HepG2 (cell line): Measurements from ENCODE around the gene TRIM43. TPM values are rescaled to one million over a fixed set of nuclear protein-coding genes. Genes with fewer than 3 reads are reported as not detected.
"Not testable (repeated sequence)": the region's sequence is repeated elsewhere in the genome, so short reads cannot be mapped to it uniquely, and the experiment has no call there.

Experiments
- ATAC-seq: fragments of 200-7000 bp; cut with Tn5 transposase; 3 replicates; pipeline ENCODE4 v1.9.1; 2020; ENCODE audit warnings: mild to moderate bottlenecking, moderate library complexity
- BruUV-seq: library from RNA; stranded (reverse); fragments of 400-500 nt; replicated peaks from 2 replicates; lab custom pipeline; 2021; lab: Mats Ljungman, UMichigan
- CTCF ChIA-PET: fragments of 300-600 bp; formaldehyde crosslinking; extraction: SDS; loops from one replicate; lab custom pipeline; 2021; ENCODE audit warnings: low total read pairs, inconsistent platforms, low intra/inter-chr PET ratio; lab: Yijun Ruan, JAX
- POLR2A ChIA-PET: fragments of 350-600 bp; sonication (Branson Sonifier 250); formaldehyde crosslinking; loops from one replicate; lab custom pipeline; 2020; ENCODE audit warnings: antibody characterized with exemption, inconsistent platforms; lab: Yijun Ruan, JAX
- DNase-seq: peaks from one replicate; pipeline ENCODE4 v3.0.0-alpha.2; 2015; ENCODE audit warnings: low spot score
- FAIRE-seq: peaks from 3 replicates; lab custom pipeline; 2011; peaks lifted over from hg19 to GRCh38; lab: Jason Lieb, UNC
- H2AFZ ChIP-seq: one replicate; pipeline ENCODE4 v1.6.1; 2011; ENCODE audit warnings: low read length, inconsistent platforms
- H3K27ac ChIP-seq: fragments of 300-600 bp; 3 replicates; pipeline ENCODE4 v1.8.0; 2011; ENCODE audit warnings: mixed run types, mild to moderate bottlenecking, mixed read lengths, low read length, inconsistent platforms; ENCODE audit not compliant: insufficient read depth; ENCODE audit errors: extremely low read length
- H3K27me3 ChIP-seq, 2 experiments: fragments of 200-600 bp in 1 of 2; 2 replicates in 1 of 2; 3 replicates in 1 of 2; pipeline versions ENCODE4 v1.6.0 to v1.8.0; 2011; ENCODE audit warnings: low read length in 2 of 2, mild to moderate bottlenecking in 2 of 2, moderate library complexity in 2 of 2, inconsistent platforms in 1 of 2; ENCODE audit not compliant: insufficient read depth in 2 of 2, control insufficient read depth in 1 of 2
- H3K36me3 ChIP-seq, 2 experiments: fragments of 200-600 bp in 1 of 2; replicated peaks in 1 of 2; 2 replicates in 1 of 2; 3 replicates in 1 of 2; pipeline versions ENCODE4 v1.5.1 to v1.8.0; 2011; ENCODE audit warnings: low read length in 2 of 2, inconsistent platforms in 1 of 2; ENCODE audit not compliant: insufficient read depth in 2 of 2, control insufficient read depth in 1 of 2
- H3K4me1 ChIP-seq: 2 replicates; pipeline ENCODE4 v1.5.1; 2012; ENCODE audit warnings: low read length, inconsistent platforms; ENCODE audit not compliant: insufficient read depth
- H3K4me2 ChIP-seq: 2 replicates; pipeline ENCODE4 v1.6.0; 2011; ENCODE audit warnings: low read depth, low read length, inconsistent platforms
- H3K4me3 ChIP-seq, 3 experiments: fragments of 200-600 bp in 1 of 3; sonication (generic), shearing (Covaris generic) in 1 of 3; replicated peaks in 1 of 3; 2 replicates each; pipeline ENCODE4 v1.5.1; 2011 to 2016; ENCODE audit warnings: low read length in 3 of 3, inconsistent platforms in 2 of 3, low read depth in 2 of 3, mild to moderate bottlenecking in 2 of 3, control low read depth in 1 of 3, mixed read lengths in 1 of 3; ENCODE audit not compliant: insufficient read depth in 1 of 3
- H3K79me2 ChIP-seq: one replicate; pipeline ENCODE4 v1.6.1; 2011; ENCODE audit warnings: low read length, inconsistent platforms; ENCODE audit not compliant: insufficient read depth
- H3K9ac ChIP-seq: 2 replicates; pipeline ENCODE4 v1.6.0; 2011; ENCODE audit warnings: mild to moderate bottlenecking, low read depth, low read length, inconsistent platforms; ENCODE audit not compliant: insufficient read depth
- H3K9me3 ChIP-seq: 2 replicates; pipeline ENCODE4 v1.5.1; 2012; ENCODE audit warnings: mild to moderate bottlenecking, low read length
- H4K20me1 ChIP-seq: 2 replicates; pipeline ENCODE4 v1.6.0; 2011; ENCODE audit warnings: inconsistent platforms, mild to moderate bottlenecking, low read length, moderate library complexity; ENCODE audit not compliant: insufficient read depth
- WGBS: methylation state at CpG from one replicate; pipeline ENCODE4 v1.1.6; 2017; ENCODE audit warnings: low lambda C conversion rate; 5-methylcytosine and 5-hydroxymethylcytosine counted together
- in situ Hi-C: cut with HindIII; loops from 2 replicates; pipeline ENCODE4 v1.10.0; 2017; ENCODE audit warnings: low pct_unique_long_range_greater_than_20kb; ENCODE audit not compliant: extremely low pct_ligation_motif_present
- intact Hi-C: fragments of 100-400 bp; cut with micrococcal nuclease; formaldehyde crosslinking; loops from one replicate; pipeline ENCODE4 v1.10.0; 2022; ENCODE audit not compliant: unreplicated experiment
- polyA plus RNA-seq, 8 experiments: library from polyadenylated mRNA; depleted of rRNA in 3 of 8; stranded (reverse) in 7 of 8; unstranded in 1 of 8; fragments of >200 nt; fragmentation: Illumina TruSeq in 4 of 8; extraction: Trizol in 4 of 8; gene quantifications; 2 replicates each; pipeline versions ENCODE4 v1.2.1 to v1.2.3, GENCODE V29; 2011 to 2016; ENCODE audit warnings: low read depth in 4 of 8, missing spikeins in 1 of 8, mixed read lengths in 1 of 8; ENCODE audit not compliant: insufficient read depth in 1 of 8
- total RNA-seq, 5 experiments: library from RNA; depleted of rRNA; stranded (reverse); fragments of >200 nt; fragmentation: Illumina TruSeq; extraction: Trizol; gene quantifications; 2 replicates each; pipeline ENCODE4 v1.2.3, GENCODE V29; 2016; ENCODE audit warnings: low read depth in 1 of 5

Gene TRIM43
- total and polyA plus RNA-seq, 2 of the 13 experiments (the other 11 are each of a cell fraction or from before 2014, with no cell fraction given) = not detected

GRCh38 chr2:95609764-95610163 lies 18.0 kb downstream of the TRIM43 start:
- POLR2A ChIA-PET, H3K9me3 ChIP-seq, H2AFZ ChIP-seq, CTCF ChIA-PET, H3K4me1 ChIP-seq, H3K4me3 ChIP-seq, in situ Hi-C loops, DNase-seq, H3K27me3 ChIP-seq, H3K9ac ChIP-seq, H4K20me1 ChIP-seq, H3K4me2 ChIP-seq, intact Hi-C loops, FAIRE-seq, H3K36me3 ChIP-seq, H3K79me2 ChIP-seq, H3K27ac ChIP-seq, BruUV-seq, ATAC-seq: not testable (repeated sequence)
- WGBS = no CpG with 5 or more reads among the region's 2 CpGs

DNA sequence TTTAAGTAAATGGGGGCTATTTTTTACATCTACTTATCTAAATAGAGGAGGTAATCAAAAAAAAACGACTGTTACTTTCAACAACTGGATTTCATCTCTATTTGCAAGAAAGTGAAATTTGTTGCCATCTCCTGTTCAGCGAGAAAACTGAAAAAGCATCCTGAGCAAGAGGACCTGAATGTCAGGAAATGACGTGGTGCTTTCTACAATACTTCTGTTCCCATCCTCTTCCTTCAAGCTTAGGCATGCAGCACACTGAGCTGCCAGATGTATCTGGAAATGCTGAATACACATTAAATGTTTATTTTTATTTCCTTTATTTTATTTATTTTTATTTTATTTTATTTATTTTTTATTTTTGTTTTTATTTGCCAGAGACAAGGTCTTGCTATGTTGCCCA lies 21.2 kb downstream of the TRIM43 start:
- H3K9ac ChIP-seq, H3K36me3 ChIP-seq, H3K27me3 ChIP-seq, H4K20me1 ChIP-seq, H3K4me1 ChIP-seq, FAIRE-seq, DNase-seq, POLR2A ChIA-PET, H3K4me3 ChIP-seq, CTCF ChIA-PET, H3K4me2 ChIP-seq, H3K9me3 ChIP-seq, in situ Hi-C loops, H2AFZ ChIP-seq, ATAC-seq, H3K79me2 ChIP-seq, BruUV-seq, H3K27ac ChIP-seq, intact Hi-C loops: not testable (repeated sequence)
- WGBS = no CpG with 5 or more reads among the region's 3 CpGs

DNA sequence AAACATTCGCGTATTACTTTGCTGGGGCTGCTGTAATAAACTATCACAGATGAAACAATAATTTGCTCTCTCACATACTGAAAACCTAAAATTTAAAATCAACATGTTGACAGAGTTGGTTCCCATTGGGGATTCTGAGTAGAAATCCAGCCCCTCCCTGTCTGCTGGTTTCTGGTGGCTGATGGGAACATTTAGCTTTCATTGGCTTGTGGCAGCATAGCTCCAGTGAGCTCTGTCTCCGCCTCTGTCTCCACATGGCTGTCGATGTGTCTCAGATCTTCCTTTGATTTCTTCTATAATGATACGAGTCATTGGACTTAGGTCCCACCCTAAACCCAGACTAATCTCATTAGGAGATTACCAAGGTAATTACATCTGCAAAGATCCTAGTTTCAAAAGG lies 30.9 kb downstream of the TRIM43 start:
- CTCF ChIA-PET, BruUV-seq: not testable (repeated sequence)

GRCh38 chr2:95630987-95631386 lies 39.2 kb downstream of the TRIM43 start:
- intact Hi-C loops, H3K27ac ChIP-seq, CTCF ChIA-PET, in situ Hi-C loops, H3K4me2 ChIP-seq, H3K9ac ChIP-seq, BruUV-seq, H2AFZ ChIP-seq, ATAC-seq, H3K36me3 ChIP-seq, H3K27me3 ChIP-seq, DNase-seq, H3K4me1 ChIP-seq, H3K9me3 ChIP-seq, FAIRE-seq, H3K79me2 ChIP-seq, H4K20me1 ChIP-seq, POLR2A ChIA-PET, H3K4me3 ChIP-seq: not testable (repeated sequence)
- no CpG with 5 or more reads among the region's 2 CpGs for WGBS

More for the DNA sequence above, 30.9 kb downstream of the TRIM43 start:
- H3K79me2 ChIP-seq, H3K27ac ChIP-seq, H3K27me3 ChIP-seq, H3K4me3 ChIP-seq, ATAC-seq, in situ Hi-C loops, H3K4me2 ChIP-seq, H3K9ac ChIP-seq, H3K4me1 ChIP-seq, H4K20me1 ChIP-seq, DNase-seq, POLR2A ChIA-PET, H3K9me3 ChIP-seq, H3K36me3 ChIP-seq, H2AFZ ChIP-seq, intact Hi-C loops, FAIRE-seq: not testable (repeated sequence)
- no CpG with 5 or more reads among the region's 5 CpGs for WGBS
